ENCODE results near the gene ZBTB12. TPM values are rescaled to one million over a fixed set of nuclear protein-coding genes. Genes with fewer than 3 reads are reported as not detected.

Gene ZBTB12
- total RNA-seq, 1 experiment from 2014 or later: 16.2 TPM

DNA sequence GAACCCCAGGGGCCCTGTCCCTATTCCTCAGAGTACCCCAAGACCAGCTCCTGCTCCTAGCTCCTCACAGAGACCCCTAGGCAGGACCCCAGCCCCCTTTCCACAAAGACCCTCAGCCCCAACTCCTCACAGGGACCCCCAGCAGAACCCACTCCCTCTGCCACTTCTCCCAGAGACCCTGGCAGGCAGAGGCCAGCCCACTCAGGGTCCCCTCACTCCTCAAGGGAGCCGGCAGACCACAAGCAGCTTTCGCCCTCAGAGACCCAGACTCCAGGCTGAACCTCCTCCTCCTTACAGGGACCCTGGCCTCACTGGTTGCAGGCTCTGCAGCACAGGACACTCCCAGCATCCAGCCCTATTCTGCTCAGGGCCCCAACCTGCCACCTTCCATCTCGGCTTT is 23.7 kb downstream of the ZBTB12 start:
- no peaks in the 10 kb centered on the region for H4K20me1 ChIP-seq (ENCODE audit: insufficient read depth)
- H3K27ac ChIP-seq: 0 out of 2 replicates have a peak overlapping the region, but pooled peaks have one; percentile 16
- peak overlapping the region; percentile 29; the same call in 1 of the 2 replicates for H3K4me3 ChIP-seq
- peaks cover 2% of the 10 kb centered on the region; the same call in 1 of the 2 replicates for H3K36me3 ChIP-seq (ENCODE audit: low read depth)
- H3F3A ChIP-seq (ENCODE audit: insufficient read depth, low read depth): peaks cover 31% of the 10 kb centered on the region
- no TSS peak for BruUV-seq (replicated peaks)
- H3K79me2 ChIP-seq (ENCODE audit: low read depth): no peaks in the 10 kb centered on the region
- H3K4me2 ChIP-seq: peak overlapping the region; percentile 58
- H3K9me3 ChIP-seq (ENCODE audit: insufficient read depth, low read depth): no peaks in the 10 kb centered on the region
- ChIA-PET CTCF (no interaction called here), POLR2A (ENCODE audit: unreplicated experiment) (interaction anchor here (0.7 kb wide), 1 partner anchor 631 kb away, joined by 10 read pairs; no protein-coding TSS in a partner anchor)
- H2AFZ ChIP-seq: no peak overlapping the region
- H3K27me3 ChIP-seq (ENCODE audit: insufficient read depth, low read depth): no peaks in the 10 kb centered on the region
- intact Hi-C loops (cut with micrococcal nuclease; ENCODE audit: unreplicated experiment): loop anchor here (5.0 to 10.0 kb wide), 2 partner anchors 46 to 193 kb away; partner anchors contain the start of gene LY6G5C
- DNase-seq: no peak
- TF ChIP-seq EZH2 (IDR thresholded peaks at IDR 0.05; ENCODE audit: low read depth): no peak
- TF ChIP-seq, protein P1, sequence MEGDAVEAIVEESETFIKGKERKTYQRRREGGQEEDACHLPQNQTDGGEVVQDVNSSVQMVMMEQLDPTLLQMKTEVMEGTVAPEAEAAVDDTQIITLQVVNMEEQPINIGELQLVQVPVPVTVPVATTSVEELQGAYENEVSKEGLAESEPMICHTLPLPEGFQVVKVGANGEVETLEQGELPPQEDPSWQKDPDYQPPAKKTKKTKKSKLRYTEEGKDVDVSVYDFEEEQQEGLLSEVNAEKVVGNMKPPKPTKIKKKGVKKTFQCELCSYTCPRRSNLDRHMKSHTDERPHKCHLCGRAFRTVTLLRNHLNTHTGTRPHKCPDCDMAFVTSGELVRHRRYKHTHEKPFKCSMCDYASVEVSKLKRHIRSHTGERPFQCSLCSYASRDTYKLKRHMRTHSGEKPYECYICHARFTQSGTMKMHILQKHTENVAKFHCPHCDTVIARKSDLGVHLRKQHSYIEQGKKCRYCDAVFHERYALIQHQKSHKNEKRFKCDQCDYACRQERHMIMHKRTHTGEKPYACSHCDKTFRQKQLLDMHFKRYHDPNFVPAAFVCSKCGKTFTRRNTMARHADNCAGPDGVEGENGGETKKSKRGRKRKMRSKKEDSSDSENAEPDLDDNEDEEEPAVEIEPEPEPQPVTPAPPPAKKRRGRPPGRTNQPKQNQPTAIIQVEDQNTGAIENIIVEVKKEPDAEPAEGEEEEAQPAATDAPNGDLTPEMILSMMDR (conservative IDR thresholded peaks at IDR 0.05): no peak
- H3K9me2 ChIP-seq (ENCODE audit: insufficient read depth): no peaks in the 10 kb centered on the region
- H3K4me1 ChIP-seq (replicated peaks; ENCODE audit: insufficient read depth): peaks cover 35% of the 10 kb centered on the region

DNA sequence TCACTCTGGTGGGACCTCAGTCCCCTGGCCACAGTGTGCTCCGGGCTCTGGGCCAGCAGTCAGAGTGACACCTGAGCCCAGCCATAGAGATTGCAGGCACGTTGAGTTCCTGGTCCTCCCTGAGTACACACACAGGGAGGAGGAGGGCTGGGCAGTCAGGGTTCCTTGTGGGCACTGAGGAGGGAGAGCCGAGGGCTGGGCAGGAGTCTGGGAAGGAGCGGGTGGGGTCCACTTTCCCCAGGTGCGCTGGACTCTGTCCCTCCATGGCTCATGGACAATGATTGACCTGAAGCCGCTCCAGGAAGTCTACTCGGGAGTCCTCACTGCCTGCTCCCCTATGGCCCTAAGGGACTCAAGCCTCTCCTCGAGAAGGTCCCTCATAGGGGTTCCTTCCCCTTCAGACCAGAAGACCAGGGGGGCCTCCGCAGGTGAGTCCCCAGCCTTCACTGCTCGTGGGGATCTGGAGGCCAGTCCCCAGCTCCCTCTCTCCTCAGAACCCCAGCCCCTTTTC is 24.2 kb downstream of the ZBTB12 start:
- H3F3A ChIP-seq (ENCODE audit: insufficient read depth, low read depth): peaks cover 31% of the 10 kb centered on the region
- no peaks in the 10 kb centered on the region for H3K27me3 ChIP-seq (ENCODE audit: insufficient read depth, low read depth)
- H3K9me3 ChIP-seq (ENCODE audit: insufficient read depth, low read depth): no peaks in the 10 kb centered on the region
- intact Hi-C loops (cut with micrococcal nuclease; ENCODE audit: unreplicated experiment): loop anchor here (5.0 to 10.0 kb wide), 2 partner anchors 45 to 193 kb away; partner anchors contain the start of gene LY6G5C
- no peaks in the 10 kb centered on the region for H3K79me2 ChIP-seq (ENCODE audit: low read depth)
- peaks cover 35% of the 10 kb centered on the region for H3K4me1 ChIP-seq (replicated peaks; ENCODE audit: insufficient read depth)
- ChIA-PET POLR2A (ENCODE audit: unreplicated experiment) (no interaction called here), CTCF (no interaction called here)
- DNase-seq: peak; percentile 56 to 61
- no peaks in the 10 kb centered on the region for H3K9me2 ChIP-seq (ENCODE audit: insufficient read depth)
- peak overlapping the region; percentile 58 for H3K4me2 ChIP-seq
- no peaks in the 10 kb centered on the region for H3K36me3 ChIP-seq (ENCODE audit: low read depth)
- no peak for TF ChIP-seq EZH2 (IDR thresholded peaks at IDR 0.05; ENCODE audit: low read depth)
- TF ChIP-seq, protein P1 (conservative IDR thresholded peaks at IDR 0.05): no peak
- no TSS peak for BruUV-seq (replicated peaks)
- no peak overlapping the region for H3K4me3 ChIP-seq
- no peak overlapping the region for H3K27ac ChIP-seq
- no peaks in the 10 kb centered on the region for H4K20me1 ChIP-seq (ENCODE audit: insufficient read depth)
- H2AFZ ChIP-seq: no peak overlapping the region

DNA sequence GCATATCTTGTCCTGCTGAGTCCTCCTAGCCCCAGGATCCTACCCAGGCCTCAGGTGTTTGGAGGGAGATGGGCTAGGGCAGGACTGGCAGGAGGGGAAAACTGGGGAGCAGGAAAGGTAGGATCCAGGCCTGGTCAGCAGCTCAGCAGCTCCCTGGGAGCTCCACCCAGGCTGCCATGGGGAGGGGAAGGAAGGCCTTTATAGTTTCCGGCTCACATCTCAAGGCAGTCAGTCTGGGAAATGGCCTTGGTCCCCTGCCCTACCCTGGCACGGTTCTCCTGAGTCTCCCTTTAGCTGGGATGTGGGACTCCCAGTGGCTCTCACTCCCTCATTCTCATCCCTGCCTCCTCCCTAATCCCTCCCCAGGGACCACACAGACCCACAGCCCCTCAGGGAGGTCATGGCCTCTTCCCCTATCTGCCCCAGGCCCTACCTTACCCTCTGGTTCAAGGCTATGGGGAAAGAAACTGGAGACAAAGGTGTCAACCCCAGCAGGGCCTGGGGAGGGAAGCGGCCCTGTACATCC is 24.7 kb downstream of the ZBTB12 start:
- peak overlapping the region; percentile 58 for H3K4me2 ChIP-seq
- no peak overlapping the region for H3K27ac ChIP-seq
- no peaks in the 10 kb centered on the region for H4K20me1 ChIP-seq (ENCODE audit: insufficient read depth)
- H3K36me3 ChIP-seq (ENCODE audit: low read depth): no peaks in the 10 kb centered on the region
- no peaks in the 10 kb centered on the region for H3K79me2 ChIP-seq (ENCODE audit: low read depth)
- no TSS peak for BruUV-seq (replicated peaks)
- TF ChIP-seq EZH2 (IDR thresholded peaks at IDR 0.05; ENCODE audit: low read depth): no peak
- TF ChIP-seq, protein P1 (conservative IDR thresholded peaks at IDR 0.05): no peak
- H3K27me3 ChIP-seq (ENCODE audit: insufficient read depth, low read depth): no peaks in the 10 kb centered on the region
- POLR2A ChIA-PET (ENCODE audit: unreplicated experiment): no interaction called here
- H3K9me3 ChIP-seq (ENCODE audit: insufficient read depth, low read depth): no peaks in the 10 kb centered on the region
- no peak overlapping the region for H3K4me3 ChIP-seq
- intact Hi-C loops (cut with micrococcal nuclease; ENCODE audit: unreplicated experiment): loop anchor here (5.0 to 10.0 kb wide), 2 partner anchors 45 to 192 kb away; partner anchors contain the start of gene LY6G5C
- H3K9me2 ChIP-seq (ENCODE audit: insufficient read depth): no peaks in the 10 kb centered on the region
- DNase-seq: no peak
- CTCF ChIA-PET: interaction anchor here (0.6 kb wide), 1 partner anchor 10 kb away, joined by 3 read pairs; no protein-coding TSS in a partner anchor
- peaks cover 35% of the 10 kb centered on the region for H3K4me1 ChIP-seq (replicated peaks; ENCODE audit: insufficient read depth)
- H3F3A ChIP-seq (ENCODE audit: insufficient read depth, low read depth): peaks cover 31% of the 10 kb centered on the region
- no peak overlapping the region for H2AFZ ChIP-seq

Data from PC-9 (cell line).